Activated CD8-positive, alpha-beta memory T cell treated with anti-CD3 and anti-CD28 coated beads for 24 hours (primary cell): ENCODE data around the gene VWA5A.

Experiments used
- DNase-seq: peaks from one replicate; pipeline ENCODE4 v3.0.0-alpha.2; 2020

Gene VWA5A

GRCh38 chr11:124172101-124172500, 56.9 kb downstream of the VWA5A start:
- no peak for DNase-seq

GRCh38 chr11:124172599-124172998, 57.3 kb downstream of the VWA5A start:
- DNase-seq, result no peak

GRCh38 chr11:124174001-124174583, 58.8 kb downstream of the VWA5A start:
- DNase-seq, result no peak

GRCh38 chr11:124176925-124177715, 61.9 kb downstream of the VWA5A start:
- no peak for DNase-seq

GRCh38 chr11:124179310-124179709, 64.1 kb downstream of the VWA5A start:
- no peak for DNase-seq

- no peak for DNase-seq
Measured at GRCh38 chr11:124183068-124183467, 67.8 kb downstream of the VWA5A start, which contains the start of gene OR10D3. TSS of gene OR10D3 (plus strand) at chr11:124183345. CDS start at chr11:124185270, 1,925 bp downstream.

GRCh38 chr11:124190298-124191139, 75.3 kb downstream of the VWA5A start:
- DNase-seq, result no peak

- DNase-seq, result no peak
Measured at GRCh38 chr11:124193221-124194010, 78.2 kb downstream of the VWA5A start.

GRCh38 chr11:124194293-124195188, 79.3 kb downstream of the VWA5A start:
- no peak for DNase-seq

GRCh38 chr11:124195189-124195734, 80.0 kb downstream of the VWA5A start:
- peak; percentile 65 for DNase-seq
